Measurements from ENCODE around the gene DDX41.
A peak's percentile ranks its signal among the peaks of the same experiment; 100 is the strongest.
"Not testable (repeated sequence)": the region's sequence is repeated elsewhere in the genome, so short reads cannot be mapped to it uniquely, and the experiment has no call there.

The DDX41 gene

GRCh38 chr5:177516601-177517568 lies at the start of gene DDX41:
TSS of gene DDX41 (minus strand) at chr5:177516961. CDS start at chr5:177516945, 16 bp downstream.
- peak; percentile 98 for DNase-seq (ENCODE audit: low spot score)

GRCh38 chr5:177565046-177565445 lies 48.3 kb upstream of the DDX41 start:
- no peak for DNase-seq (ENCODE audit: low spot score)

GRCh38 chr5:177559446-177559941 lies 42.7 kb upstream of the DDX41 start:
- not testable (repeated sequence) for DNase-seq (ENCODE audit: low spot score)

- no peak for DNase-seq (ENCODE audit: low spot score)
These were observed 41.0 kb upstream of the DDX41 start for GRCh38 chr5:177557796-177558195.

- no peak for DNase-seq (ENCODE audit: low spot score)
These were observed 40.4 kb upstream of the DDX41 start for GRCh38 chr5:177557041-177557647.

- DNase-seq (ENCODE audit: low spot score) = no peak
These were observed 38.9 kb upstream of the DDX41 start for GRCh38 chr5:177555665-177556064.

GRCh38 chr5:177555228-177555627 lies 38.5 kb upstream of the DDX41 start:
- DNase-seq (ENCODE audit: low spot score) = no peak

GRCh38 chr5:177554474-177555111 lies 37.8 kb upstream of the DDX41 start, which contains the start of gene FAM193B:
TSS of gene FAM193B (minus strand) at chr5:177554563. CDS start at chr5:177554458, 105 bp downstream.
- DNase-seq (ENCODE audit: low spot score) = peak; percentile 95

GRCh38 chr5:177553671-177554429 lies 37.1 kb upstream of the DDX41 start:
- DNase-seq (ENCODE audit: low spot score) = peak; percentile 32

GRCh38 chr5:177552839-177553455 lies 36.2 kb upstream of the DDX41 start:
- DNase-seq (ENCODE audit: low spot score) = no peak

- DNase-seq (ENCODE audit: low spot score) = no peak
These were observed 33.4 kb upstream of the DDX41 start for GRCh38 chr5:177550122-177550521.

GRCh38 chr5:177548495-177548894 lies 31.7 kb upstream of the DDX41 start:
- no peak for DNase-seq (ENCODE audit: low spot score)

- DNase-seq (ENCODE audit: low spot score) = no peak
These were observed 31.0 kb upstream of the DDX41 start for GRCh38 chr5:177547736-177548135.

- DNase-seq (ENCODE audit: low spot score) = no peak
These were observed 29.5 kb upstream of the DDX41 start for GRCh38 chr5:177546258-177546741.

GRCh38 chr5:177545487-177546257 lies 28.9 kb upstream of the DDX41 start:
- no peak for DNase-seq (ENCODE audit: low spot score)

GRCh38 chr5:177542816-177543465 lies 26.2 kb upstream of the DDX41 start:
- DNase-seq (ENCODE audit: low spot score) = no peak

- DNase-seq (ENCODE audit: low spot score) = no peak
These were observed 23.7 kb upstream of the DDX41 start for GRCh38 chr5:177540438-177540837.

GRCh38 chr5:177539411-177539810 lies 22.6 kb upstream of the DDX41 start:
- DNase-seq (ENCODE audit: low spot score) = no peak

- DNase-seq (ENCODE audit: low spot score) = no peak
These were observed 22.1 kb upstream of the DDX41 start for GRCh38 chr5:177538876-177539275.
